ENCODE data around the gene PXT1. TPM values are rescaled to one million over a fixed set of nuclear protein-coding genes. Genes with fewer than 3 reads are reported as not detected.
"Not testable (repeated sequence)": the region's sequence is repeated elsewhere in the genome, so short reads cannot be mapped to it uniquely, and the experiment has no call there.

PXT1 gene
- total RNA-seq, 3 donors from 2014 or later = 0.15 TPM; not detected in 2

- Histone ChIP-seq H3K36me3 (no peaks in the 10 kb centered on the region), H3K4me3 (no peak overlapping the region), H3K9me3 (no peaks in the 10 kb centered on the region), H3K27ac (no peak overlapping the region), H3K27me3 (no peaks in the 10 kb centered on the region), H3K4me1 (no peaks in the 10 kb centered on the region)
- TF ChIP-seq POLR2AphosphoS5 (IDR thresholded peaks at IDR 0.05) = no peak
- TF ChIP-seq CTCF (IDR thresholded peaks at IDR 0.05) = no peak
- TF ChIP-seq POLR2A (IDR thresholded peaks at IDR 0.05) = no peak
- intact Hi-C loops (cut with DNase I; ENCODE audit: low total_unique reads) = no loop called here
- no peak for DNase-seq (ENCODE audit: low spot score in 2 of 2)
Measured at GRCh38 chr6:36364669-36365479, 77.8 kb downstream of the PXT1 start.

GRCh38 chr6:36364061-36364635 is 78.5 kb downstream of the PXT1 start:
- H3K36me3 ChIP-seq; H3K4me3 ChIP-seq; intact Hi-C loops (cut with DNase I; ENCODE audit: low total_unique reads); H3K9me3 ChIP-seq; H3K27ac ChIP-seq; H3K27me3 ChIP-seq; H3K4me1 ChIP-seq; DNase-seq (ENCODE audit: low spot score in 2 of 2): not testable (repeated sequence)

GRCh38 chr6:36363371-36363752 is 79.3 kb downstream of the PXT1 start:
- H3K4me3 ChIP-seq; H3K36me3 ChIP-seq; DNase-seq (ENCODE audit: low spot score in 2 of 2); intact Hi-C loops (cut with DNase I; ENCODE audit: low total_unique reads); H3K9me3 ChIP-seq; H3K27me3 ChIP-seq; H3K4me1 ChIP-seq; H3K27ac ChIP-seq: not testable (repeated sequence)

GRCh38 chr6:36362551-36363370 is 79.9 kb downstream of the PXT1 start:
- Histone ChIP-seq H3K4me3 (no peak overlapping the region), H3K27me3 (no peaks in the 10 kb centered on the region), H3K36me3 (no peaks in the 10 kb centered on the region), H3K27ac (no peak overlapping the region), H3K9me3 (no peaks in the 10 kb centered on the region), H3K4me1 (no peaks in the 10 kb centered on the region)
- no peak for DNase-seq (ENCODE audit: low spot score in 2 of 2)
- TF ChIP-seq CTCF (IDR thresholded peaks at IDR 0.05) = no peak
- TF ChIP-seq POLR2A (IDR thresholded peaks at IDR 0.05) = no peak
- no peak for TF ChIP-seq POLR2AphosphoS5 (IDR thresholded peaks at IDR 0.05)
- intact Hi-C loops (cut with DNase I; ENCODE audit: low total_unique reads) = no loop called here

- TF ChIP-seq POLR2AphosphoS5 (IDR thresholded peaks at IDR 0.05) (no peak), POLR2A (IDR thresholded peaks at IDR 0.05) (no peak), CTCF (IDR thresholded peaks at IDR 0.05) (no peak)
- no peak overlapping the region for H3K4me3 ChIP-seq
- no peaks in the 10 kb centered on the region for H3K36me3 ChIP-seq
- H3K27me3 ChIP-seq = no peaks in the 10 kb centered on the region
- H3K9me3 ChIP-seq = no peaks in the 10 kb centered on the region
- H3K4me1 ChIP-seq = no peaks in the 10 kb centered on the region
- DNase-seq (ENCODE audit: low spot score in 2 of 2) = no peak
- H3K27ac ChIP-seq = no peak overlapping the region
- intact Hi-C loops (cut with DNase I; ENCODE audit: low total_unique reads) = no loop called here
Measured at GRCh38 chr6:36361071-36361470, 81.6 kb downstream of the PXT1 start.

All from breast epithelium (tissue), 4 donors.